ENCODE results near the gene TSPEAR. TPM values are rescaled to one million over a fixed set of nuclear protein-coding genes. Genes with fewer than 3 reads are reported as not detected.
A peak's percentile ranks its signal among the peaks of the same experiment; 100 is the strongest.

Gene TSPEAR
- total RNA-seq, 1 donor from 2014 or later, result not detected

GRCh38 chr21:44455524-44456213 lies 255.7 kb downstream of the TSPEAR start:
- Mint-ChIP-seq H3K9me3 (ENCODE audit: low read depth) (peaks cover 14% of the 10 kb centered on the region), H3K27ac (no peak overlapping the region), H3K27me3 (peaks cover 16% of the 10 kb centered on the region), H3K36me3 (ENCODE audit: insufficient read depth) (no peaks in the 10 kb centered on the region), H3K4me1 (ENCODE audit: low read depth) (no peaks in the 10 kb centered on the region), H3K4me3 (ENCODE audit: low read depth) (peak overlapping the region; percentile 72)
- no peak for DNase-seq (ENCODE audit: low spot score, unreplicated experiment)
- TF ChIP-seq CTCF (IDR thresholded peaks at IDR 0.05; ENCODE audit: unreplicated experiment), result peak; percentile 13

- Mint-ChIP-seq H3K4me1 (ENCODE audit: low read depth) (no peaks in the 10 kb centered on the region), H3K4me3 (ENCODE audit: low read depth) (peak within 1 kb of the TSS; percentile 72), H3K9me3 (ENCODE audit: low read depth) (peaks cover 14% of the 10 kb centered on the region), H3K27ac (no peak within 1 kb of the TSS), H3K27me3 (peaks cover 18% of the 10 kb centered on the region), H3K36me3 (ENCODE audit: insufficient read depth) (no peaks in the 10 kb centered on the region)
- no peak for TF ChIP-seq CTCF (IDR thresholded peaks at IDR 0.05; ENCODE audit: unreplicated experiment)
- peak; percentile 75 for DNase-seq (ENCODE audit: low spot score, unreplicated experiment)
Observed at GRCh38 chr21:44454747-44455523, 256.4 kb downstream of the TSPEAR start, which contains the start of gene LRRC3. LRRC3 (plus strand) TSS chr21:44455510; CDS start chr21:44456645, 1,135 bp downstream.

- Mint-ChIP-seq H3K27me3 (peaks cover 21% of the 10 kb centered on the region), H3K4me3 (ENCODE audit: low read depth) (peak overlapping the region; percentile 55), H3K4me1 (ENCODE audit: low read depth) (no peaks in the 10 kb centered on the region), H3K9me3 (ENCODE audit: low read depth) (peaks cover 14% of the 10 kb centered on the region), H3K36me3 (ENCODE audit: insufficient read depth) (no peaks in the 10 kb centered on the region), H3K27ac (no peak overlapping the region)
- no peak for TF ChIP-seq CTCF (IDR thresholded peaks at IDR 0.05; ENCODE audit: unreplicated experiment)
- DNase-seq (ENCODE audit: low spot score, unreplicated experiment), result no peak
Observed at GRCh38 chr21:44454058-44454457, 257.3 kb downstream of the TSPEAR start.

- Mint-ChIP-seq H3K36me3 (ENCODE audit: insufficient read depth) (no peaks in the 10 kb centered on the region), H3K4me3 (ENCODE audit: low read depth) (no peak overlapping the region), H3K27ac (no peak overlapping the region), H3K9me3 (ENCODE audit: low read depth) (peaks cover 14% of the 10 kb centered on the region), H3K4me1 (ENCODE audit: low read depth) (no peaks in the 10 kb centered on the region), H3K27me3 (peaks cover 23% of the 10 kb centered on the region)
- TF ChIP-seq CTCF (IDR thresholded peaks at IDR 0.05; ENCODE audit: unreplicated experiment), result no peak
- DNase-seq (ENCODE audit: low spot score, unreplicated experiment), result no peak
Observed at GRCh38 chr21:44453120-44453519, 258.3 kb downstream of the TSPEAR start.

- Mint-ChIP-seq H3K9me3 (ENCODE audit: low read depth) (peaks cover 14% of the 10 kb centered on the region), H3K4me3 (ENCODE audit: low read depth) (no peak overlapping the region), H3K36me3 (ENCODE audit: insufficient read depth) (no peaks in the 10 kb centered on the region), H3K4me1 (ENCODE audit: low read depth) (no peaks in the 10 kb centered on the region), H3K27ac (no peak overlapping the region), H3K27me3 (peaks cover 23% of the 10 kb centered on the region)
- no peak for DNase-seq (ENCODE audit: low spot score, unreplicated experiment)
- TF ChIP-seq CTCF (IDR thresholded peaks at IDR 0.05; ENCODE audit: unreplicated experiment), result no peak
Observed at GRCh38 chr21:44450999-44451398, 260.4 kb downstream of the TSPEAR start.
